Ovary (tissue), 9 donors: ENCODE results near the gene TIGD2. TPM values are rescaled to one million over a fixed set of nuclear protein-coding genes. Genes with fewer than 3 reads are reported as not detected.

Experiments
- DNase-seq, 5 donors: peaks; one replicate each; pipeline ENCODE4 v3.0.0-alpha.2; 2019 to 2020
- H3K27ac ChIP-seq, 2 donors: fragments of 200-600 bp; one replicate each; pipeline versions ENCODE4 v1.5.1 to v1.8.0; 2019 to 2022
- H3K27me3 ChIP-seq: fragments of 200-600 bp; one replicate; pipeline ENCODE4 v1.8.0; 2022
- H3K36me3 ChIP-seq: fragments of 200-600 bp; sonication (generic); one replicate; pipeline ENCODE4 v1.5.1; 2019
- H3K4me1 ChIP-seq: one replicate; pipeline ENCODE4 v1.8.1; 2013; ENCODE audit warnings: mild to moderate bottlenecking, moderate library complexity; ENCODE audit not compliant: insufficient read depth
- H3K4me3 ChIP-seq: fragments of 200-600 bp; sonication (generic); one replicate; pipeline ENCODE4 v1.5.1; 2017
- H3K9me3 ChIP-seq, 2 donors: fragments of 200-600 bp in 1 of 2; sonication (generic) in 1 of 2; one replicate each; pipeline versions ENCODE4 v1.5.1 to v1.8.1; 2013 to 2019; ENCODE audit warnings: mild to moderate bottlenecking in 1 of 2, moderate library complexity in 1 of 2
- EP300 ChIP-seq: sonication (generic); formaldehyde crosslinking; IDR thresholded peaks from one replicate; pipeline ENCODE4 v1.6.1; 2017; ENCODE audit warnings: antibody characterized with exemption
- POLR2A ChIP-seq: fragments of 450-650 bp; IDR thresholded peaks from one replicate; pipeline ENCODE4 v1.6.1; 2017; ENCODE audit warnings: antibody characterized with exemption, mild to moderate bottlenecking, moderate library complexity
- WGBS, 3 donors: extraction: QIAGEN DNeasy Blood & Tissue Kit in 1 of 3; methylation state at CpG; one replicate each; pipeline versions ENCODE4 v1.1.5 to v1.1.7; 2013 to 2017; 5-methylcytosine and 5-hydroxymethylcytosine counted together
- intact Hi-C, 4 donors: fragments of 100-400 bp; cut with DNase I; formaldehyde crosslinking; loops; one replicate each; pipeline versions ENCODE4 v1.11.0 to v1.15.1; 2022 to 2023
- polyA plus RNA-seq, 2 donors: library from polyadenylated mRNA; stranded (reverse); fragments of 200-250 nt in 1 of 2; fragments of 350-450 nt in 1 of 2; fragmentation: Illumina TruSeq in 1 of 2; extraction: RNeasy Lipid Tissue Mini Kit (QIAGEN cat#74804) in 1 of 2; gene quantifications; one replicate each; pipeline ENCODE4 v1.2.3, GENCODE V29; 2013 to 2014
- total RNA-seq, 7 donors: library from RNA; depleted of rRNA in 2 of 7; stranded (reverse); fragments of >200 nt in 2 of 7; fragmentation: NEBNext Ultra II Directional in 3 of 7; extraction: Animal tissue kit (Norgen Biotek cat#: 25700) in 3 of 7; gene quantifications; one replicate each; pipeline versions ENCODE4 v1.1.0 to v1.2.4, GENCODE V29; 2016 to 2023
- TF ChIP-seq, protein P1 (sequence below), 3 donors: fragments of 450-650 bp in 2 of 3; fragments of 200-600 bp in 1 of 3; IDR thresholded peaks; one replicate each; pipeline versions ENCODE4 v1.5.1 to v1.8.0; 2016 to 2022; ENCODE audit warnings: antibody characterized with exemption in 3 of 3, mild to moderate bottlenecking in 1 of 3
- donor health status: DM: no; HTN: no; CAD: no; lungs with moderate emphysema.
- donor health status: DM: no; HTN: no; CAD: no.
- donor health status: Bipolar disorder and iron deficiency.
- donor health status: DM: yes; HTN: yes; CAD: no.
- donor health status: DM: no; HTN: no; CAD: no.
- donor health status: DM: yes; HTN: yes; CAD: no.

TIGD2 gene
- total and polyA plus RNA-seq, 9 donors: 1.5 to 4.0 (median 2.4) TPM

DNA sequence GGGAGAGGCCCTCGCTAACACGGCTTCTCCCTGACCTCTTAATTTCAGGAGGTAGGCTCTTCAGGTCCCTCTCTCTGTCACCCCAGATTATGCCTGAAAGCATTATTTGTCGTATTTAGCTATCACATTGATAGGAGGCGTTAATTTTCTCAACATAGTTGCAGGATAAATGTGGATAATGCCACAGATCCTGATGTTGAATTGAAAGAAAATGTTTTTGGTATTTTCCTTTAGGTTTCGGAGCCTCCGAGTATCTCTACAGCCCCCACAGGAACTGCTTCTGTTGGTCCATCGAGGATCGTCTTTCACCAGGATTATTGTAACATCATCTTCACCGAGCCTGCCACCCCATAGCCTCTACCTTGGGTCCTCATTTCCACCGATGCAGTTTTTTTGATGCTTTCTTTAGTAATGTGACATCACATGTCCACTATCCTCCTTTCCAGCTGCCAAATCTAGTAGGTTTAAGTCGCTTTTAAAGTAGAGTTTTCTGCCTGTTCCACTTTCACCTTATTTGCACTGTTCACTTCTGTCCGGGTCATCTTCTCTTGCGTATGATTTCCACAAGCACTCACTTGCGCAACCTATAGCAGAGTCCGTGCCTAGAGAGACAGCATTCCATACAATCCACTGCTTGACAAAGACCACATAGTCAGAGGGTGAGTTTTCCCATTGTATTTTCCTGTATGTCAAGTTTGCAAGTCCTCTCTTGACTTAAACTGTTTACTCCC lies 665 bp downstream of the TIGD2 start:
- Histone ChIP-seq H3K4me3 (peak overlapping the region; percentile 86), H3K4me1 (peaks cover 7% of the 10 kb centered on the region), H3K36me3 (no peaks in the 10 kb centered on the region), H3K9me3 (no peaks in the 10 kb centered on the region), H3K27ac (peak overlapping the region; percentile 30 to 70), H3K27me3 (no peaks in the 10 kb centered on the region)
- intact Hi-C loops: loop anchor here in 1 of 4 donors (2.0 kb wide), 1 partner anchor 55 kb away; the partner anchor contains the start of gene FAM13A
- WGBS, 3 donors: 22 to 30% (median 22%) methylated on average over 15 of the region's 15 CpGs
- DNase-seq: no peak
- no peak for TF ChIP-seq POLR2A
- TF ChIP-seq EP300: no peak
- TF ChIP-seq, protein P1, sequence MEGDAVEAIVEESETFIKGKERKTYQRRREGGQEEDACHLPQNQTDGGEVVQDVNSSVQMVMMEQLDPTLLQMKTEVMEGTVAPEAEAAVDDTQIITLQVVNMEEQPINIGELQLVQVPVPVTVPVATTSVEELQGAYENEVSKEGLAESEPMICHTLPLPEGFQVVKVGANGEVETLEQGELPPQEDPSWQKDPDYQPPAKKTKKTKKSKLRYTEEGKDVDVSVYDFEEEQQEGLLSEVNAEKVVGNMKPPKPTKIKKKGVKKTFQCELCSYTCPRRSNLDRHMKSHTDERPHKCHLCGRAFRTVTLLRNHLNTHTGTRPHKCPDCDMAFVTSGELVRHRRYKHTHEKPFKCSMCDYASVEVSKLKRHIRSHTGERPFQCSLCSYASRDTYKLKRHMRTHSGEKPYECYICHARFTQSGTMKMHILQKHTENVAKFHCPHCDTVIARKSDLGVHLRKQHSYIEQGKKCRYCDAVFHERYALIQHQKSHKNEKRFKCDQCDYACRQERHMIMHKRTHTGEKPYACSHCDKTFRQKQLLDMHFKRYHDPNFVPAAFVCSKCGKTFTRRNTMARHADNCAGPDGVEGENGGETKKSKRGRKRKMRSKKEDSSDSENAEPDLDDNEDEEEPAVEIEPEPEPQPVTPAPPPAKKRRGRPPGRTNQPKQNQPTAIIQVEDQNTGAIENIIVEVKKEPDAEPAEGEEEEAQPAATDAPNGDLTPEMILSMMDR (IDR thresholded peaks at IDR 0.05): no peak

DNA sequence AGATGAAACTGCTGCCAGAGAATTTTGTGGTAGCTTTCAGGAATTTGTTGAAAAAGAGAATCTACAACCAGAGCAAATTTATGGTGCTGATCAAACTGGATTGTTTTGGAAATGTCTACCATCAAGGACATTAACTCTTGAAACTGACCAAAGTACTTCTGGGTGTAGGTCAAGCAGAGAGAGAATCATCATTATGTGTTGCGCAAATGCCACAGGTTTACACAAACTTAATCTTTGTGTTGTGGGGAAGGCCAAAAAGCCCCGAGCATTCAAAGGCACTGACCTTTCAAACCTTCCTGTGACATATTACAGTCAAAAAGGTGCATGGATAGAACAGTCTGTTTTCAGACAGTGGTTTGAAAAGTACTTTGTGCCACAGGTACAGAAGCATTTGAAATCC lies 2.1 kb downstream of the TIGD2 start:
- no peaks in the 10 kb centered on the region for H3K27me3 ChIP-seq
- no peaks in the 10 kb centered on the region for H3K36me3 ChIP-seq
- intact Hi-C loops: loop anchor here in 1 of 4 donors (2.0 kb wide), 1 partner anchor 57 kb away; the partner anchor contains the start of gene FAM13A
- H3K4me3 ChIP-seq: no peak overlapping the region
- peaks cover 7% of the 10 kb centered on the region for H3K4me1 ChIP-seq
- no peaks in the 10 kb centered on the region for H3K9me3 ChIP-seq
- 92 to 96% (median 95%) methylated on average over 2 of the region's 2 CpGs for WGBS, 3 donors
- TF ChIP-seq POLR2A (no peak), EP300 (no peak)
- TF ChIP-seq, protein P1 (IDR thresholded peaks at IDR 0.05): no peak
- DNase-seq: no peak
- no peak overlapping the region for H3K27ac ChIP-seq

DNA sequence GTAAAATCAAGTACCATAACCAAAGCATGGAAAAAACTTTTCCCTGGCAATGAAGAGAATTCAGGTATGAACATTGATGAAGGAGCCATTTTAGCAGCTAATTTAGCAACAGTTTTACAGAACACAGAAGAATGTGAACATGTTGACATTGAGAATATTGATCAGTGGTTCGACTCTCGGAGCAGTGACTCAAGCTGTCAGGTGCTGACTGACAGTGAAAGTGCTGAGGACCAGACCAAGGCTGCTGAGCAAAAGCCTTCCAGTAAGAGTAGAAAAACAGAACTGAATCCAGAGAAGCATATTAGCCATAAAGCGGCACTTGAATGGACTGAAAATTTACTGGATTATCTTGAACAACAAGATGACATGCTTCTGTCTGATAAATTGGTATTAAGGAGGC lies 2.8 kb downstream of the TIGD2 start:
- Histone ChIP-seq H3K4me3 (no peak overlapping the region), H3K27ac (no peak overlapping the region), H3K4me1 (peaks cover 7% of the 10 kb centered on the region), H3K36me3 (no peaks in the 10 kb centered on the region), H3K27me3 (no peaks in the 10 kb centered on the region), H3K9me3 (no peaks in the 10 kb centered on the region)
- no peak for DNase-seq
- 92 to 98% (median 96%) methylated on average over 3 of the region's 3 CpGs for WGBS, 3 donors
- intact Hi-C loops: no loop called here
- TF ChIP-seq, protein P1 (IDR thresholded peaks at IDR 0.05): no peak
- no peak for TF ChIP-seq POLR2A
- no peak for TF ChIP-seq EP300

DNA sequence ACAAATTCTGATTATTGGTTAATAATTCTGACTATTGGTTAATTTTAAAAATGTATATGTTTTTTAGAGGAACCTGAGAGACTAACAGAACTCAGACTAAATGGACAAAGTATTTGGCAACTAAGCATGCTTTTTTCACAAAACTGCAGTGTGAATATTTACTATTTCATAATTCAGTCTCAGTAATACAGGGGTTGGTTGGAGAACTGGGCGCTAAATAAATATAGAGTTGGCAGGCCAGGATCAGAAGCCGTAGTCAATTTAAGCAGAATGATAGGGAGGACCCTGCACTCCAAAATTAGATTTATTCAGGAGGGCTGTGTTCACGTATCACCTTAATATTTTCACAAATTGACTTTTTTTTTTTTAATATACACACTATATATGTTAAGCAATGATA lies 5.8 kb downstream of the TIGD2 start:
- WGBS, 3 donors: 67 to 99% (median 94%) methylated on average over 3 of the region's 3 CpGs
- no peak for TF ChIP-seq POLR2A
- TF ChIP-seq EP300: no peak
- TF ChIP-seq, protein P1 (IDR thresholded peaks at IDR 0.05): no peak
- Histone ChIP-seq H3K4me3 (no peak overlapping the region), H3K27ac (no peak overlapping the region), H3K36me3 (no peaks in the 10 kb centered on the region), H3K4me1 (no peaks in the 10 kb centered on the region), H3K27me3 (no peaks in the 10 kb centered on the region), H3K9me3 (no peaks in the 10 kb centered on the region)
- intact Hi-C loops: no loop called here
- DNase-seq: no peak
